SKM-1 (cell line): Measurements from ENCODE around the gene GNAI3.

Experiments used
- DNase-seq: peaks from one replicate; lab custom pipeline; 2025; ENCODE audit not compliant: unreplicated experiment; lab: John Stamatoyannopoulos, UW

Gene GNAI3

DNA sequence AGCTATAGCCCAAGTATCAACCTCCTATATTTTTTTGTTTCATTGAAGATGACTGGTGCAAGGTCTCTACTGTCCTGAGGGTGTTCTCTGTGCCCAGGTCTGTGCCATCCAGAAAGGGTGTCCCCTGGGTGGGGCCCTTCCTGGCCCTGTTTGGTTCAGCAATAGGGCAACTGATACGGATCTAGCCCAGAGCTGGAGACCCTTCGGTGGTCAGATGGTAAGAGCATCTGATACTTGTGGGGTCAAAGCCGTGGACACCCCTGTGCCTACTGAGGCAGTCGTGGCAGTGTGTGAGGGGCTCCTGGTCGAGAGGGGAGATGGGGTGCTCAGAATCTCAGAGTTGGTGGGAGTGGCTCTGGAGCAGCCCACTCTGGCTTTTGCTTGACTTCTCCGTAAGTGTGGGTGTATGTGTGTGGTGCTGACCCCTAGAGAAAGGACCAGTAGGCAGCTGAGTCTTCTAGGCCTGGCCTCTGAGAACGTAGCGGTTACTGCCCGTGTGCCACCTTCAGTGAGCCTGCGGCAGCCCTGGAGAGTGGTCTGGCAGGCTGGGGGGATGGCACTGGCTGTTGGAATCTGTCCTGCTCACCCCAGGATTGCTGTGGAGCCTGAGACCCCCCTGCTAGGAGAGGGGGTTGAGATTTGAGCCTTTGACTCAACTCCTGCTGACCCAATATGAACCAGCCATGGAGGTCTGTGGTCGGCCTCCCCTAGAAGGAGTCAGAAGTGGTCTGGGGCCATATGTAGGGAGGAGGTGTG, 73.9 kb downstream of the GNAI3 start:
- DNase-seq = no peak

DNA sequence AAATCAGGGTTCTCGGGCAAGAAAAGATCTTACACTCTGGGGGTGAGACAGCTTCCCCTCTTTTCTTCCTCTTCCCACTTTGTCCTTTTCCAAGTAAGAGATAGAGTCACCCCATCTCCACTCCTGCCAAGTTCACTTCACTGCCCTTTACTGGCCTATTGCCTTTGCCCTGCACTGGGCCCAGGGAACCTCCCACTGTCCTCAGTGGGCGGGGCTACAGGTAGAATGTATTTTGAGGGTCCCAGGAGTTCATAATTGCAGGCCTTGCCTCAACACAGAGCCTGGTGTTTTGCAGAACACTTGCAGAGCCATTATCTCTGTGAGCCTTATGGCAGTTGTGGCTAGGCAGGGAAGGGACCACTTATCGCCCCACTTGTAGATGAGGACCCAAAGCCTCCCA, 74.5 kb downstream of the GNAI3 start:
- DNase-seq = no peak

DNA sequence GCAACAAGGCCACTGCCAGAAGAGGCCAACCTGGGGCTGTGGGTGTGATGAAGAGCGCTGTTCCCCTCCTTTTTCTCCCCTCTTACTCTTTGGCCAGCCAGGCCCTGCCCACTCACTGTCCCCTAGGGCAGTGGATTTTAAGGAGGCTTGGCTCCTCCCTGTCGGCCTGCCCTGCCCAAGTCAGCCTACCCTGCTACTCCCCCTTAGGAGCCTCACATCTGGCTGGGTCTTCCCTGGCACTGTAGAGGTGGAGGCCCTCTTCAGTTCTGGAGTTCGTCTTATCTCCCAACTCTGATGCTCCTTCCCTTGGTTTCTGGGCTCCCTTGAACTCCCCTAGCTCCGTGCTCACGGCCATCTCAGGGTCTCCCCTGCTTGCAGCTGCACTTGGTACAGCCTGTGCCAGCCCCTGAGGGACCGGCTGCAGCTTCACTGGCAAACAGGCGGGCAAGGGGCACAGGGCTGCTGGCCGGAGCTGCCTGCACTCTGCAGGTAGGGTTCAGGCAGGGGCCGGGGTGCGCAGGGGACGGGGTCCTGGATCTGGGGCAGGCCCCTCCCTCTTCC, 75.3 kb downstream of the GNAI3 start:
- DNase-seq = no peak

DNA sequence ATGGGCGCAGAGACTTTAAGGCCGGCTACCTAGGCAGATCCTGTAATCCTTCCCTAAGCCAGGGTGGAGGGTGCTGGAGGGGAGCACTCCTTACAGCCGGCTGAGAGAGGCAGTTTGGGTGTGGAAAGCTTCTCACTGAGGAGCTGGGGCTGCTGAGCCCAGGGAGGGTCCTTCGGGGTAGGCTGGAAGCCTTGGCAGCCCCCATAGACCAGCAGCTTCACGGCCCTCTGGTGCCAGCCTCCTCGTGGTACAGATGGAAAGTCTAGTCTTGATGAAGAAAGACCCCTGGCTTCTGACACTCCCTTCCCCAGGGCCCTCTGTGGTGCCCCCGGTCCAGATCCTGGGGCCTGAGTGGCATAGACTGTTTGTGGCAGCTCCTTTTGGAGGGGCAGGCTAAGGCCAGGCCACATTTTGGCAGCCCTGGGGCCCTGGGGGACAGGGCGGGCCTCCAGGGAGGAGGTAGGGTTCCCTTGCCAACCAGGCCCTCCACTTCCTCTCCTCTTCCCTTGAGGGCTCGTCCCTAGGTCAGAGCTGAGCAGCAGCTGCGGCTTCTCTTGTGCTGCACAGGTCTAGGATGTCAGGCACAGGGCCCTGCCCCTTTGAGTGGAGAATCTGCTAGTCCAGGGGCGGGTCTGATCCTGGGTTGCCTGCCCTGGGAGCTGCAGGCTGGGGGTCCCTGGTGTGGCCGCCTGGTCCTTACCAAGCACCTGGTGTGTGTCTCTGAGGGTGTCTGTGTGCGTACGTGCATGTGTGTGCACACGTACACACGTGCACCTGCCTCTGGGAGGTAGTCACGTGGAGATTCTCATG, 76.0 kb downstream of the GNAI3 start:
- no peak for DNase-seq

DNA sequence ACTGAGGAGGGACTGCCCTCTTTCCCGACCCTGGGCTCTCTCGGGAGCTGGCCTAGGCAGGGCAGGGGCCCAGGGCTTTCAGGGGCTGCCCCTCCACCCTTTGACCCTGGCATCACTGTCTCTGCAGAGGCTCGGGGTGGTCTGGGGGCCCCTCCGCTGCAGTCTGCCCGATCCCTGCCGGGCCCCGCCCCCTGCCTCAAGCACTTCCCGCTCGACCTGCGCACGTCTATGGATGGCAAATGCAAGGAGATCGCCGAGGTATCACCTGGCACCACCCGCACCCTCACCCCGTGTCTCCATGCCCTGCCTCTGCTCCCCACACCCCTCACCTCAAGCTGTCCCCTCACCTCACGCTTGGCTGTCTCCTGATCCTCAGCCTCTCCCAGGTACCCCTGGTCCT, 76.8 kb downstream of the GNAI3 start:
- DNase-seq = no peak

DNA sequence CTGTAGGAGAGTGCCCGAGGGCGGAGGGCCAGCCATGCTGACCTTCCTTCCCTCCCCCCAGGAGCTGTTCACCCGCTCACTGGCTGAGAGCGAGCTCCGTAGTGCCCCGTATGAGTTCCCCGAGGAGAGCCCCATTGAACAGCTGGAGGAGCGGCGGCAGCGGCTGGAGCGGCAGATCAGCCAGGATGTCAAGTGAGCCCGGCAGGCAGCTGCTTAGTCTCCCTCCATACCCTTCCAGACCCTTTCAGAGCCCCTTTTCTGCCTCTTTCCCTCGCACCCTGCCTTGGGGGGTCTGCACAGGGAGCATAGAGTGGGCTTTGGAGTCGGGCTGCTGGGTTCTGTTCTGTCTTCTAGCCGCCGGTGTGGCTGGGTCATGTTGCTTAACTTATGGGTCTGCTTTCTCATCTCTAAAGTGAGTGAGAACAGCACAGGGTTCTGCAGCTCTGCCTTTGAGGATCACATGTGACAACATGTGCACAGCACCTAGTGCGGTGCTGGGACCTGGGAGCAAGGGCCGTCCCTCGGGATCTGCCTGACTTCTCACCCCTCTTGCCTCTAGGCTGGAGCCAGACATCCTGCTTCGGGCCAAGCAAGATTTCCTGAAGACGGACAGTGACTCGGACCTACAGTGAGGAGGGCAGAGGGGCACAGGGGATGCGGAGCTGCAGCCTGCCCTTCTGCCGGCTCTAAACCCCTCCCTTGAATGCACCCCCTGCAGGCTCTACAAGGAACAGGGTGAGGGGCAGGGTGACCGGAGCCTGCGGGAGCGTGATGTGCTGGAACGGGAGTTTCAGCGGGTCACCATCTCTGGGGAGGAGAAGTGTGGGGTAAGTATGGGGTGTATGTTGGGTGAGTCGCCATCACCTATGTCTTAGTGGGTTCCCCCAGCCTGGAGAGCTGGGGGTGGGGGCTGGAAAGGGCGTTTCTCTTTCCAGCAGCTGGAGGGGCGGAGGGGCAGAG, 77.5 kb downstream of the GNAI3 start:
- no peak for DNase-seq

DNA sequence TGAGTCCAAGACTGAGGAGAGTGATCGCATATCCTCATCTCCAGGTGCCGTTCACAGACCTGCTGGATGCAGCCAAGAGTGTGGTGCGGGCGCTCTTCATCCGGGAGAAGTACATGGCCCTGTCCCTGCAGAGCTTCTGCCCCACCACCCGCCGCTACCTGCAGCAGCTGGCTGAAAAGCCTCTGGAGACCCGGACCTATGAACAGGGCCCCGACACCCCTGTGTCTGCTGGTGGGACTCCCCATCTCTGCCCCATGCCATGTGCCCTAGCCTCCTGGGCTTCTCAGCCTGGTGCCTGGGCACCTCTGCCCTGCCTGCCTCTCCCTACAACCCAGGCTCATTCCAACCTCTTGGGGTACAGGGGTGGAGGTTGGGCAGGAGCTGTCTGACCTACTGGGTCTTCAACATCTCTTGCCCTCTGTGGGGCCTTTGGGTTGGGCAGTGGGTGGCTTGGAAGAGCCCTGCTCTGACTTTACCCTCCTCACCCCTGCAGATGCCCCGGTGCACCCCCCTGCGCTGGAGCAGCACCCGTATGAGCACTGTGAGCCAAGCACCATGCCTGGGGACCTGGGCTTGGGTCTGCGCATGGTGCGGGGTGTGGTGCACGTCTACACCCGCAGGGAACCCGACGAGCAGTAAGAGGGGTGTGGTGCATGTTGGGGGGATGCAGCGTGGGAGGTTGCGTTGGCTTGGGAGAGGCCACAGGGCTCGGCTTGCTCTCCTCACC, 78.4 kb downstream of the GNAI3 start:
- DNase-seq = no peak

DNA sequence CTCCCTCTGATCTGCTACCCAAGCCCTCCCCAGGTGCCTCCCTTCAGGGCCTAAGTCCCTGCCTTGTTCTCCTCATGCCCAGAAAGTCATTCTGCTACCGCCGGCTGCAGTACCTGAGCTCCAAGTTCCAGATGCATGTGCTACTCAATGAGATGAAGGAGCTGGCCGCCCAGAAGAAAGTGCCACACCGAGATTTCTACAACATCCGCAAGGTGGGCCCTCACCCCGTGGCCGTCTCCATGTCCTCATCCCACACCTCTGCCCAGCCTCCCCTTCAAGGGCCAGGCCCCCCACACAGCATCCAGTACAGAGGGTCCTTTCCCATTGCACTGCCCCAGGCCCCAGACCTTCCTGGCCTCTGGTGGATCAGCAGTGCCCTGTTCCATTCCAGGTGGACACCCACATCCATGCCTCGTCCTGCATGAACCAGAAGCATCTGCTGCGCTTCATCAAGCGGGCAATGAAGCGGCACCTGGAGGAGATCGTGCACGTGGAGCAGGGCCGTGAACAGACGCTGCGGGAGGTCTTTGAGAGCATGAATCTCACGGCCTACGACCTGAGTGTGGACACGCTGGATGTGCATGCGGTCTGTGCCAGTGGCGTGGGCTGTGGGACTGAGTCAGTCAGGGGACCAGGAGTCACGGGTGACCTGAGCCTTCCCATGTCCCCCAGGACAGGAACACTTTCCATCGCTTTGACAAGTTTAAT, 79.4 kb downstream of the GNAI3 start:
- DNase-seq = no peak

DNA sequence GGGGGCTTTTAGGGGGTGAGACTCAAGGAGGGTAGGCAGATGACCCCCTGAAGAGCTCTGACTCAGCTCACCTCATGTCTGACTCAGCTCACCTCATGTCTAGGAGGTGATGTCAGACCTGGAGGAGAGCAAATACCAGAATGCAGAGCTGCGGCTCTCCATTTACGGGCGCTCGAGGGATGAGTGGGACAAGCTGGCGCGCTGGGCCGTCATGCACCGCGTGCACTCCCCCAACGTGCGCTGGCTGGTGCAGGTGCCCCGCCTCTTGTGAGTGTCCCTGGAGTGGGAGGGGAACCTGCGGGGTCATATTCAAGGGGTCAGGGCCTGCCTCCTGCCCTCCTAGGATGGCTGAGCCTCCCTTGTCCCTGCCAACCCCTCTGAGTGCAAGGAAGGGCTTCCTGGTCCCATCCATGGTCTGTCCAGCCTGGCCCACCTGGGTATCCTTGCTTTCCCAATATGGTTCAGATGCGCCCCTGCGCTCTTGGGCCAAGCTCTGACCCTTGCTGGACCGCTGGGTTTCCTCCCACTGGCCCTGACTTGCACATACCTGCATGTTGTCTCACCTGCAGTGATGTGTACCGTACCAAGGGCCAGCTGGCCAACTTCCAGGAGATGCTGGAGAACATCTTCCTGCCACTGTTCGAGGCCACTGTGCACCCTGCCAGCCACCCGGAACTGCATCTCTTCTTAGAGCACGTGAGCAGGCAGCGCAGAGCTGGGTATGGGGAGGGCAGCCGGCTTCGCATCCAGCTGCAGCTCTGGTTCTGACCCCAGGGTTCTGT, 80.3 kb downstream of the GNAI3 start:
- no peak for DNase-seq

DNA sequence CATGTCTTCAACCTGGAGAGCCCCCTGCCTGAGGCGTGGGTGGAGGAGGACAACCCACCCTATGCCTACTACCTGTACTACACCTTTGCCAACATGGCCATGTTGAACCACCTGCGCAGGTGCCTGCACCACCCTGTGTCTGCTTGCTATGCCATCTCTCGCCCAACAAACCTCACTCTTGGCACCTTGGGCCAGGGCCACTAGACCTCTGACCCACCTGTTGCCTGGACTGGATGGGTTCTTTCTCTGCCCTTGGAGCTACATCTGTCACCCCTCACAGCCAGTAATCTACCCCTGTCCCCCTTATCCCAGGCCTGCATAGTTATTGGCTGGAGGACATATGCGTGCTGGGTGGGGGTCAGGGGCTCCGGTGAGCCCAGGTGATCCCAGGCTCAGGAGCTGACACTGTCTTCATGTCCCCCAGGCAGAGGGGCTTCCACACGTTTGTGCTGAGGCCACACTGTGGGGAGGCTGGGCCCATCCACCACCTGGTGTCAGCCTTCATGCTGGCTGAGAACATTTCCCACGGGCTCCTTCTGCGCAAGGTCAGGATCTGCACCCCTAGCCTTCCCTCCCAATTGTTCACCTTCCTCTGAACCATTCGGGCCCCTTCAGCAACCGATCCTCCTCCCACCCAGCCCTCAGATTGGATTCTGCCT, 81.1 kb downstream of the GNAI3 start:
- DNase-seq = no peak

DNA sequence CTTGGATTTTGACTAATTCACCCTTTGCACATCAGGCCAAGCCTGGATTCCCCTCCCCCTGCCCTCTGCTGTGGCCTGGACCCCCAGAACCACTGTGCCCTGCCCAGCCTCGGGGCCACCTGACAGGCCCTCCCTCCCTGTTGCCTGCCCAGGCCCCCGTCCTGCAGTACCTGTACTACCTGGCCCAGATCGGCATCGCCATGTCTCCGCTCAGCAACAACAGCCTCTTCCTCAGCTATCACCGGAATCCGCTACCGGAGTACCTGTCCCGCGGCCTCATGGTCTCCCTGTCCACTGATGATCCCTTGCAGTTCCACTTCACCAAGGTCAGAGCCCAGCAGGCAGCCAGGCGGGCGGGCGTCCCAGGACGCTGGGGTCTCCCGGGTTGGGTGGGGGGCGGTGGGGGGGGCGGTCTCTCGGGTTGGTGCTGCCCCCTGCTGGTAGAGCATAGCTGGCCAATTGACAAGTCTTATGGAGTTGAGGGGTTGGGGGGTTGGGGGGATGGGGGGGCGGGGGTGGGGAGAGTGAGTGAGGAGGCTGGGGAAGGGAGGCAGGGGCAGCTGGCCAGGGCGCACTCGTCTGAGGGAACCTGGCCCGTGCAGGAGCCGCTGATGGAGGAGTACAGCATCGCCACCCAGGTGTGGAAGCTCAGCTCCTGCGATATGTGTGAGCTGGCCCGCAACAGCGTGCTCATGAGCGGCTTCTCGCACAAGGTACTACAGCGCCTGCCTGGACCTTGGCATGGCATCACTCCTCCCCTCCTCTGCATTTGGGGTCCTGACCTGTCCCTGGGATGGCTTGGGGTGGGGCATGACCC, 81.9 kb downstream of the GNAI3 start:
- no peak for DNase-seq

DNA sequence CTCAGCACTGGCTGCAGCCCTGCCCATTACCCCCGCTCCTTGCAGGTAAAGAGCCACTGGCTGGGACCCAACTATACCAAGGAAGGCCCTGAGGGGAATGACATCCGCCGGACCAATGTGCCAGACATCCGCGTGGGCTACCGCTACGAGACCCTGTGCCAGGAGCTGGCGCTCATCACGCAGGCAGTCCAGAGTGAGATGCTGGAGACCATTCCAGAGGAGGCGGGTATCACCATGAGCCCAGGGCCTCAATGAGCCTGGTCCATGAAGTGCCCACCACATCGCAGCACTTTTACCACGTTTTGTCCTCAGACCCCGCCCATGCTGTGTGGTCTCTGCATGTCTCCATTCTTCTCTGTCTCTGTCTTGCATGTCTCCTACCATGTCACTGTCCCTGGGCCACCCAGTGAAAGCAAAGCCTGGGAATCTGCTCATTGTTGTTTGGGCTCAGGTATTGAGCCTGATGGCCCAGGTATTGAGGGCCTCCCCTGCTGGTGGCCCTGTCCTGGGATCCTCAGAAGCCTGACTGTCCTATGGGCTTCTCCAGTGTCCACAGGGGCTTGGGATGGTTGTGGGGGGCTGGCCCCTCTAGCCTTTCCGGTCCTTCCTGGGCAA, 82.6 kb downstream of the GNAI3 start:
- DNase-seq = no peak

DNA sequence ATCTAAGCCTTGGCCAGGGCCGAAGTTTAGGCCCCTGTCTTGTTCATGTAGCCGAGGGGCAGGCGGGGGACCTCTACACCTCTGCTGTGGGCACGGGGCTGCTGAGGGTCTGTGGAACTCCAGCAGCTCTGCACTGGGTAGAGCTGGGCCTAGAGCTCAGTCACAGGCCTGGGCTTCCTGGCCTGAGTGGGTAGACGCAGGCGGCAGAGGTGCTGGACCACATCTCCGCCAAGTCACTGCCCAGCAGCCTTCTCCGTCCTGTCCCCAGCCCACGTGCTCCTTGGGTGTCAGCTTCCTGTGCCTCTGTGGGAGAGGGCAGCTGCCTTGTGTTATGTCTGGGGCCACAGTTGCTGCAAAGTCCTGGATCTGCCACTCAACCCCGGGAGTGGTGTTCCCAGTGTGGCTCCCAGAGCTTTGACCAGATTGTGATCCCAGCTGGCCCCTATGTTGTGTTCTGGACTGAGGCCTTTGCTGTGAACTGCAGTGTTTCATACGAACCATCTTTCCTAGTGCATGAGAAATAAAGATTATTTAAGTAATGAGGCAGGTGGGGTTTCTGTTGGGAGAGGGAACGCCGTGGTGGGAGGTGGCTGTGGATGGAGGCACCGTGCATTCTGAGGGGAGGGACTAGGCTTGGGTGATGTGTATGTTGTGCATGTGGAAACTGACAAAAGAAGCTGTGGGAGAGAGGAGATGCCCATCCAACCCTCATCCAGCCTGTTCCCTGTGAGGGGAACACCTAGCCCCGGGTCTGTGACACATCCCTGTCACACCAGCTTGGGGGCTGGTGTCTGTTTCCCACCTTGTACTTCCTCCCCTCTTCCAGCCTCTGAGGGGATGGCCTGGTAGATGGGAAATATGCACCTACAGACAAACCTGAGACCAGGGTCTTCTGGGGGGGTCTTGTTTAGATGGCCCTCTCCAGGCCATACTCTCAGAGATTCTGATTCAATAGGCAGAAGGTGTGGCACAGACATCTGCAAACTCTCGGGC, 83.4 kb downstream of the GNAI3 start:
- no peak for DNase-seq

DNA sequence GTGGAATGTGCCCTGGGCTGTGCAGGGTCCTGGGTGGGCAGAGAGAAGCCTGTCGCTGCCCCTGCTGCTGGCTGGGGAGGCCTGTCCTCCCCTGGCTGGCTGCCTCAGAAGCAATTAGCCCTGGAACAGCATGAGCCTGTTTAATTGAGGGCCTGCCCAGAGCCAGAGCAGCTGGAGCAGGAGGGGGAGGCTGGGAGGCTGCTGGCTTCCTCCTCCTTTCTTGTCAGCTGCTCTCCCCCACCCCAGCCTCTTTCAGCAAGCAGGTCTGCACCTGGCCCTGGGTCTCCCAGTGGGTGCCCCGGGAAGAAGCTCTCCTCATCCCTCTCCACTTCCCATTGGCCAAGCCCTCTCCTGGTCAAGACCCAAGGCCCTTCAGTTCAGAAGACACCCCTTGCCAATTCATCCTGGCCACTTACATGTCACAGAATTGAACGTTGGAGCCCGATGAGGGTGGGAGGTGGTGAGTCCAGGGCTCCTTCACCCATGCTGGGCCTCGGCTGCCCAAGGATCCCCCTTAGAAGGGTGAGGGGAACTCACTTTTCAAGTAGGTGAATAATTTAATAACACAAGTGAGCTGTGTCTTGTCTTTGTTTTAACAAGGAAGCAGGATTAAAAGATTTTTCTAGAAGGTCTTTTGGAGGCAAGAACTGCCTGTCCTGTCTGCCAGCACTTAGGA, 84.4 kb downstream of the GNAI3 start:
- no peak for DNase-seq

DNA sequence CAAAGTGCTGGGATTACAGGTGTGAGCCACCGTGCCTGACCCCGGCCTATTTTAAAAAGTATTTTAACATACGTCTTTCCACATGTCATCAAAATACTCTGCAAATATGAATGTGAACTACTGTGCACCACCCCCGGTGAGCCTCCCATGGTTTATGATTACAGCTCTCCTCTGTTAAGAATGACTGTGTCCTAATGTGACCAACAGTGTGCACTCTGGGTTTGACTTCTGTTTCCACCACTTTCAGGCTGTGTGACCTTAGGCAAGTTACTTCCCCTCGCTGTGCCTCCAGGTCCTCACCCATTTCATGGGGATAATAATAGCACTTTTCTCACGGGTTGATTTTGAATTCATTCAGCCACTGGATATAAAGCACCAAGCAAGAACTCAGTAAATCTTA, 85.9 kb downstream of the GNAI3 start:
- DNase-seq = no peak
